ENCODE data around the gene MRGPRX3.

The MRGPRX3 gene

DNA sequence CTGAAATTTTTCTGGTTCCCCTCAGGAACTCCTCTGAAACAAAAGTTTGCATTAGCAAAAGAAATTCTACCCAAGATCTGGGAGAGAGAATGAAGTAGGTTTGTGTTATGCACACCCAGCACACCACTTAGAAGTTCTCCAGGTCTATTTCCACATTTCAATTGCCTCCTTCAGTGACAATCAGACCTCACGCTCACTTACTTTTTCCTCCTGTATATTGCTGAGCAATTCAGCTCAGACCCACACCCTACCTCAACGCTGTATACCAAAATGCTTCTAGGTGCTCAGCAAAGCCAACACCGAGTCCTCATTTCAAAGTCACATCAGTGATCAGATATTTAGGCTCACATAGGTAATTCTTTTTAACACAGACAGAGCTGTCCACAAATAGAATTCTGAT lies 19.2 kb downstream of the MRGPRX3 start:
- no peak for DNase-seq (ENCODE audit: low read depth in 1 of 2, low spot score in 1 of 2)

GRCh38 chr11:18168372-18168771 lies 36.0 kb downstream of the MRGPRX3 start:
- no peak for DNase-seq (ENCODE audit: low read depth in 1 of 2, low spot score in 1 of 2)

DNA sequence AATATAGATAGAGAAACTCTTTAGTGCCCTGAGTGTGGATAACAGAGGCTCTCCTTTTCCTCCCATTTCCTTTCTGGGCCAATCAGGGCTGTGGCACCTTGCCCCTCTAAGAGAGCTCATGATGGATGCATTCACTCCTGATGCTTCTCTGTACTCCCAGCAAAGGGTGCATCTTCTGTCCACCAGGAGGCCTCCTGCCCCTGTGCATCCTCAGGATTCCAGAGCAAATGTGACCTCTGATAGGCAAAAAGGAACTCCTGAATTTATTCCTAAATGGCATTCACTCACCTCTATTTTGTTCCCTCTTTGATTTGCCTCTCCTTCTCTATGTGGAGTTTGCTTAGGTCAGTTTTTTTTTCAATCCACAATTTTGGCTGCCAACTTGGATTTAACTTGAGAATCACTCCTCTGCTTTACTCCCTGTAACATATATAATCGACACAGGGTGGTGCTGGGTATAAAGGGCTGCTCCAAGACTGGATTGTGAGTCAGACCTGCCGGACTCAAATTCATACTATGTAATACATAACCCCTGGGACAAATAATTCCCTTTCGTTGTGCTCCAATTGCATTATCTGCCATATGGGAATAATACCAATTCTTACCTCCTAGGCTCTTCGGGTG lies 39.1 kb downstream of the MRGPRX3 start:
- no peak for DNase-seq (ENCODE audit: low read depth in 1 of 2, low spot score in 1 of 2)

GRCh38 chr11:18172666-18173065 lies 40.3 kb downstream of the MRGPRX3 start, which contains the start of gene MRGPRX4:
MRGPRX4 (plus strand) TSS chr11:18172837; CDS start chr11:18173257, 420 bp downstream.
- DNase-seq (ENCODE audit: low read depth in 1 of 2, low spot score in 1 of 2): no peak

DNA sequence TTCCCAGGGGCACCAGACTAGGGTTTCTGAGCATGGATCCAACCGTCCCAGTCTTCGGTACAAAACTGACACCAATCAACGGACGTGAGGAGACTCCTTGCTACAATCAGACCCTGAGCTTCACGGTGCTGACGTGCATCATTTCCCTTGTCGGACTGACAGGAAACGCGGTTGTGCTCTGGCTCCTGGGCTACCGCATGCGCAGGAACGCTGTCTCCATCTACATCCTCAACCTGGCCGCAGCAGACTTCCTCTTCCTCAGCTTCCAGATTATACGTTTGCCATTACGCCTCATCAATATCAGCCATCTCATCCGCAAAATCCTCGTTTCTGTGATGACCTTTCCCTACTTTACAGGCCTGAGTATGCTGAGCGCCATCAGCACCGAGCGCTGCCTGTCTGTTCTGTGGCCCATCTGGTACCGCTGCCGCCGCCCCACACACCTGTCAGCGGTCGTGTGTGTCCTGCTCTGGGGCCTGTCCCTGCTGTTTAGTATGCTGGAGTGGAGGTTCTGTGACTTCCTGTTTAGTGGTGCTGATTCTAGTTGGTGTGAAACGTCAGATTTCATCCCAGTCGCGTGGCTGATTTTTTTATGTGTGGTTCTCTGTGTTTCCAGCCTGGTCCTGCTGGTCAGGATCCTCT lies 41.0 kb downstream of the MRGPRX3 start:
- no peak for DNase-seq (ENCODE audit: low read depth in 1 of 2, low spot score in 1 of 2)
